ENCODE data around the gene UPF2.

DNA sequence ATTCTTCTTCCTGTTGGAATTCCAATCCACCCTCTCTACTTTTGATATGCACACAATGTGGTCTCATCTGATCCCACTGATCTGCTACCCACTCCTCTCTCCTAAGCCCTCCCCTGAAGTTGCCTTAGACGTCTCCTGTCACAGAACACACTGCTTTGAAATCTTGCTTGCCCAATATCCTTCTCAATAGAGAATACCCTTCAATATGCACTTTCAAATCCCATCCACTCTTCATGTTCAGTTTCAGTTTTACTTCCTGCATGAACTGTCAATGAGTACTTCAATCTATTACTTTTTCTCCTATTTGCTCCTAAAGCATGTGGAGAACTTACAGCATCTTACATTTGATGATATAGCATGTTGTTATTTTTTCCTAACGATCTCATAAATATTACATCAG, 93.5 kb downstream of the UPF2 start:
- TF ChIP-seq CTCF (IDR thresholded peaks at IDR 0.05): no peak
- TF ChIP-seq POLR2A (IDR thresholded peaks at IDR 0.05): no peak
- no peak for TF ChIP-seq EP300 (IDR thresholded peaks at IDR 0.05; ENCODE audit: low read depth)
- TF ChIP-seq POLR2AphosphoS5 (IDR thresholded peaks at IDR 0.05): no peak

Measured in transverse colon (tissue), 4 donors.